ENCODE measurements around the gene HLTF. TPM values are rescaled to one million over a fixed set of nuclear protein-coding genes. Genes with fewer than 3 reads are reported as not detected.

The HLTF gene
- total and polyA plus RNA-seq, 2 experiments from 2014 or later: 89.5 to 146 TPM

- Mint-ChIP-seq H3K27ac (peak overlapping the region; percentile 22; the same call in 1 of the 2 replicates), H3K9me3 (no peaks in the 10 kb centered on the region), H3K27me3 (ENCODE audit: insufficient read depth, low read depth, poor library complexity) (no peaks in the 10 kb centered on the region), H3K4me1 (peaks cover 5% of the 10 kb centered on the region; the same call in 2 of the 3 replicates), H3K4me3 (no peak overlapping the region), H3K36me3 (ENCODE audit: low read depth) (peaks cover 73% of the 10 kb centered on the region)
- Histone ChIP-seq H3K79me2 (replicated peaks; ENCODE audit: insufficient read depth) (no peaks in the 10 kb centered on the region), H3K4me3 (no peak overlapping the region), H4K20me1 (replicated peaks; ENCODE audit: insufficient read depth) (no peaks in the 10 kb centered on the region), H3K27ac (ENCODE audit: low read depth) (no peak overlapping the region), H3K27me3 (ENCODE audit: insufficient read depth) (no peaks in the 10 kb centered on the region), H3K9me2 (ENCODE audit: insufficient read depth) (no peaks in the 10 kb centered on the region), H3F3A (replicated peaks; ENCODE audit: low read depth) (no peaks in the 10 kb centered on the region), H3K36me3 (ENCODE audit: insufficient read depth) (peaks cover 30% of the 10 kb centered on the region; the same call in 1 of the 2 replicates), H3K4me1 (ENCODE audit: insufficient read depth) (peaks cover 2% of the 10 kb centered on the region; the same call in 1 of the 2 replicates), H3K4me2 (no peak overlapping the region), H2AFZ (no peak overlapping the region)
- no peak for DNase-seq (ENCODE audit: low spot score)
- TF ChIP-seq, protein P1, sequence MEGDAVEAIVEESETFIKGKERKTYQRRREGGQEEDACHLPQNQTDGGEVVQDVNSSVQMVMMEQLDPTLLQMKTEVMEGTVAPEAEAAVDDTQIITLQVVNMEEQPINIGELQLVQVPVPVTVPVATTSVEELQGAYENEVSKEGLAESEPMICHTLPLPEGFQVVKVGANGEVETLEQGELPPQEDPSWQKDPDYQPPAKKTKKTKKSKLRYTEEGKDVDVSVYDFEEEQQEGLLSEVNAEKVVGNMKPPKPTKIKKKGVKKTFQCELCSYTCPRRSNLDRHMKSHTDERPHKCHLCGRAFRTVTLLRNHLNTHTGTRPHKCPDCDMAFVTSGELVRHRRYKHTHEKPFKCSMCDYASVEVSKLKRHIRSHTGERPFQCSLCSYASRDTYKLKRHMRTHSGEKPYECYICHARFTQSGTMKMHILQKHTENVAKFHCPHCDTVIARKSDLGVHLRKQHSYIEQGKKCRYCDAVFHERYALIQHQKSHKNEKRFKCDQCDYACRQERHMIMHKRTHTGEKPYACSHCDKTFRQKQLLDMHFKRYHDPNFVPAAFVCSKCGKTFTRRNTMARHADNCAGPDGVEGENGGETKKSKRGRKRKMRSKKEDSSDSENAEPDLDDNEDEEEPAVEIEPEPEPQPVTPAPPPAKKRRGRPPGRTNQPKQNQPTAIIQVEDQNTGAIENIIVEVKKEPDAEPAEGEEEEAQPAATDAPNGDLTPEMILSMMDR (conservative IDR thresholded peaks at IDR 0.05; ENCODE audit: low read depth in 2 of 2): no peak
- no peak for TF ChIP-seq POLR2AphosphoS5 (IDR thresholded peaks at IDR 0.05; ENCODE audit: low read depth)
- no peak for TF ChIP-seq CREB1 (CRISPR knock-in tag; IDR thresholded peaks at IDR 0.05; ENCODE audit: low read depth)
- no peak for TF ChIP-seq REST (IDR thresholded peaks at IDR 0.05; ENCODE audit: unreplicated experiment)
- no peak for TF ChIP-seq ZNF462 (CRISPR knock-in tag; IDR thresholded peaks at IDR 0.05)
- no peak for TF ChIP-seq STAT1 (IDR thresholded peaks at IDR 0.05; ENCODE audit: unreplicated experiment)
- TF ChIP-seq EZH2 (IDR thresholded peaks at IDR 0.05; ENCODE audit: low read depth, unreplicated experiment): no peak
- no peak for TF ChIP-seq ZNF114 (CRISPR knock-in tag; IDR thresholded peaks at IDR 0.05)
- no peak for TF ChIP-seq ZNF331 (CRISPR knock-in tag; IDR thresholded peaks at IDR 0.05; ENCODE audit: low read depth)
- no peak for ATAC-seq
Measured at GRCh38 chr3:149058198-149058597, 28.1 kb downstream of the HLTF start.

All from GM23338 (cell line).